ENCODE measurements around the gene TMED9. TPM values are rescaled to one million over a fixed set of nuclear protein-coding genes. Genes with fewer than 3 reads are reported as not detected.

TMED9 gene
- total and polyA plus RNA-seq, 4 donors: 76.4 to 325 (median 182) TPM

DNA sequence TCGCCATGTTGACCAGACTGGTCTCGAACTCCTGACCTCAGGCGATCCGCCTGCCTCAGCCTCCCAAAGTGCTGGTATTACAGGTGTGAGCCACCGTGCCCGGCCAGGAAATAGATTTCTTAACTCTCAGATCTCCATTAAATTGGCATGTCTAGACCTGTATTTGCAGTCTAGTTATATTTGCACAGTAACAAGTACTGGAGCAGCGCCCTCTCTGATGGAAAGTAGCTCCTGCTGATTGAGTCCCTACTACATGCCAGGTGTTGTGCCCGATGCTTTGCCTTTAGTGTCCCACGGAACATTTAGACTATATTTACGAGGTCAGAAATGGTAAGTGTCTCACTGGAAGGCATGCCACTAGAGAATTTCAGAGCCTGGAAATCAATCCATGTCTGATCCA is 15.8 kb upstream of the TMED9 start:
- Histone ChIP-seq H3K27me3 (ENCODE audit: control insufficient read depth in 3 of 3, insufficient read depth in 3 of 3, low read length in 2 of 3) (no peaks in the 10 kb centered on the region), H3K4me3 (no peak overlapping the region), H3K4me1 (ENCODE audit: control insufficient read depth in 5 of 5, insufficient read depth in 5 of 5, low read length in 5 of 5) (no peaks in the 10 kb centered on the region), H3K9ac (ENCODE audit: insufficient read depth in 1 of 2, low read length in 2 of 2) (no peak overlapping the region), H3K9me3 (ENCODE audit: control insufficient read depth in 4 of 4, insufficient read depth in 3 of 4, low read length in 3 of 4) (no peaks in the 10 kb centered on the region), H3K36me3 (ENCODE audit: control insufficient read depth in 4 of 4, insufficient read depth in 4 of 4, low read length in 4 of 4) (no peaks in the 10 kb centered on the region), H3K27ac (ENCODE audit: low read depth in 1 of 2, low read length in 1 of 2) (no peak overlapping the region)
- ATAC-seq (ENCODE audit: insufficient read depth, low FRiP score) (no peak), DNase-seq (no peak)
- 73 to 85% methylated on average over 10 of the region's 10 CpGs for WGBS, 2 donors
- TF ChIP-seq, protein P1, sequence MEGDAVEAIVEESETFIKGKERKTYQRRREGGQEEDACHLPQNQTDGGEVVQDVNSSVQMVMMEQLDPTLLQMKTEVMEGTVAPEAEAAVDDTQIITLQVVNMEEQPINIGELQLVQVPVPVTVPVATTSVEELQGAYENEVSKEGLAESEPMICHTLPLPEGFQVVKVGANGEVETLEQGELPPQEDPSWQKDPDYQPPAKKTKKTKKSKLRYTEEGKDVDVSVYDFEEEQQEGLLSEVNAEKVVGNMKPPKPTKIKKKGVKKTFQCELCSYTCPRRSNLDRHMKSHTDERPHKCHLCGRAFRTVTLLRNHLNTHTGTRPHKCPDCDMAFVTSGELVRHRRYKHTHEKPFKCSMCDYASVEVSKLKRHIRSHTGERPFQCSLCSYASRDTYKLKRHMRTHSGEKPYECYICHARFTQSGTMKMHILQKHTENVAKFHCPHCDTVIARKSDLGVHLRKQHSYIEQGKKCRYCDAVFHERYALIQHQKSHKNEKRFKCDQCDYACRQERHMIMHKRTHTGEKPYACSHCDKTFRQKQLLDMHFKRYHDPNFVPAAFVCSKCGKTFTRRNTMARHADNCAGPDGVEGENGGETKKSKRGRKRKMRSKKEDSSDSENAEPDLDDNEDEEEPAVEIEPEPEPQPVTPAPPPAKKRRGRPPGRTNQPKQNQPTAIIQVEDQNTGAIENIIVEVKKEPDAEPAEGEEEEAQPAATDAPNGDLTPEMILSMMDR (IDR thresholded peaks at IDR 0.05; ENCODE audit: control extremely low read depth, extremely low read depth): no peak

DNA sequence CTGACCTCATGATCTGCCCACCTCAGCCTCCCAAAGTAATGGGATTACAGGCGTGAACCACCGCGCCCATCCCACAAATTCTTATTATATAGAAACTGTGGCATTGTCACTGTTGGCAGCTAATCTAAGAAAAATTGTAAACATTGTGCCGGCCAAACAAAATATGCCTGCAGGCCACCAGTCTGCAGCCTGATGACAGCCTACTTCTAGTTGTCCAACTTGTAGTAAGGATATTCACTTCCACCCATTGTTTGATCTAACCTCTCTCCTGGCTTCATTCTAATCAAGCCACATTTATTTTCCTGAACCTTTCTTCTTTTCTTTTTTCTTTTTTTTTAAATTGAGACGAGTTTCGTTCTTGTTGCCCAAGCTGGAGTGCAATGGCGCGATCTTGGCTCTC is 13.7 kb upstream of the TMED9 start:
- H3K9ac ChIP-seq (ENCODE audit: insufficient read depth in 1 of 2, low read length in 2 of 2): no peak overlapping the region
- H3K9me3 ChIP-seq (ENCODE audit: control insufficient read depth in 4 of 4, insufficient read depth in 3 of 4, low read length in 3 of 4): no peaks in the 10 kb centered on the region
- no peaks in the 10 kb centered on the region for H3K27me3 ChIP-seq (ENCODE audit: control insufficient read depth in 3 of 3, insufficient read depth in 3 of 3, low read length in 2 of 3)
- H3K4me1 ChIP-seq (ENCODE audit: control insufficient read depth in 5 of 5, insufficient read depth in 5 of 5, low read length in 5 of 5): no peaks in the 10 kb centered on the region
- no peak for ATAC-seq (ENCODE audit: insufficient read depth, low FRiP score)
- H3K4me3 ChIP-seq: no peak overlapping the region
- H3K36me3 ChIP-seq (ENCODE audit: control insufficient read depth in 4 of 4, insufficient read depth in 4 of 4, low read length in 4 of 4): no peaks in the 10 kb centered on the region
- TF ChIP-seq, protein P1 (IDR thresholded peaks at IDR 0.05; ENCODE audit: control extremely low read depth, extremely low read depth): no peak
- no peak for DNase-seq
- no peak overlapping the region for H3K27ac ChIP-seq (ENCODE audit: low read depth in 1 of 2, low read length in 1 of 2)
- WGBS, 2 donors: 83 to 88% methylated on average over 8 of the region's 8 CpGs

DNA sequence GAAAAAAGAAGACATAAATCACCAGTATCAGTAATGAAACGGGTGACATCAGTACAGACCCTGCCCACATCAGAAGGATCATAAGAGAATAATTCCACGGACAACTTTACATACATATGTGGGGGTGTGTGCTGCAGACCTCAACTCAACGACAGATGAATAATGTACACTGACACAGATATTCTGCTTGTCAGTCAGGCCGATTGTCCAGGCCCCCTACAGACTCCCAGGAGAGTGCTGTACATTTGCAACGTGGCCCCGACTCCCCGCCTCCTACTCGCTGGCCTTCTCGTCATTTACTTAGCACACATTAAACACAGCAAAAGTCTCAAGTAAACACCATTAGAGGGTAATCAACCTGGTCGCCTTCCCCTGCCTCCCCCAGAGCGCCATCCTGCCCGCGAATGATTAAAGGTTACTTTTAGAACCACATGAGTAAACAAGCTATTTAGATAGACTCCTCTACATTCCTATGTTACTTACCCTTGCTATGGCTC is 3.5 kb upstream of the TMED9 start:
- H3K27ac ChIP-seq (ENCODE audit: low read depth in 1 of 2, low read length in 1 of 2): no peak overlapping the region
- DNase-seq: no peak
- WGBS, 2 donors: 43 to 57% methylated on average over 13 of the region's 13 CpGs

More for the DNA sequence above, 3.5 kb upstream of the TMED9 start:
- Histone ChIP-seq H3K36me3 (ENCODE audit: control insufficient read depth in 4 of 4, insufficient read depth in 4 of 4, low read length in 4 of 4) (peaks cover 0 to 3% (median 2%) of the 10 kb centered on the region in 4 donors), H3K27me3 (ENCODE audit: control insufficient read depth in 3 of 3, insufficient read depth in 3 of 3, low read length in 2 of 3) (peaks cover 0 to 12% (median 6%) of the 10 kb centered on the region in 3 donors), H3K9me3 (ENCODE audit: control insufficient read depth in 4 of 4, insufficient read depth in 3 of 4, low read length in 3 of 4) (no peaks in the 10 kb centered on the region), H3K4me3 (no peak overlapping the region), H3K4me1 (ENCODE audit: control insufficient read depth in 5 of 5, insufficient read depth in 5 of 5, low read length in 5 of 5) (peaks cover 0 to 10% (median 0%) of the 10 kb centered on the region in 5 donors), H3K9ac (ENCODE audit: insufficient read depth in 1 of 2, low read length in 2 of 2) (no peak overlapping the region)
- no peak for ATAC-seq (ENCODE audit: insufficient read depth, low FRiP score)
- TF ChIP-seq, protein P1 (IDR thresholded peaks at IDR 0.05; ENCODE audit: control extremely low read depth, extremely low read depth): no peak
